ENCODE data around the gene PHACTR2.

The PHACTR2 gene

GRCh38 chr6:143689852-143690251 lies 12.1 kb downstream of the PHACTR2 start:
- no peaks in the 10 kb centered on the region for H3K36me3 ChIP-seq
- DNase-seq = no peak
- TF ChIP-seq CTCF (IDR thresholded peaks at IDR 0.05; ENCODE audit: low read depth, low read length) = no peak
- H3K4me3 ChIP-seq (ENCODE audit: low read depth, low read length) = no peak overlapping the region
- no peaks in the 10 kb centered on the region for H3K9me3 ChIP-seq
- H3K4me1 ChIP-seq = no peaks in the 10 kb centered on the region
- H3K27me3 ChIP-seq = no peaks in the 10 kb centered on the region

GRCh38 chr6:143691155-143691554 lies 13.4 kb downstream of the PHACTR2 start:
- no peak for DNase-seq
- Histone ChIP-seq H3K27me3 (no peaks in the 10 kb centered on the region), H3K36me3 (no peaks in the 10 kb centered on the region), H3K4me1 (no peaks in the 10 kb centered on the region), H3K4me3 (ENCODE audit: low read depth, low read length) (no peak overlapping the region), H3K9me3 (no peaks in the 10 kb centered on the region)
- TF ChIP-seq CTCF (IDR thresholded peaks at IDR 0.05; ENCODE audit: low read depth, low read length) = no peak

GRCh38 chr6:143691900-143692636 lies 14.3 kb downstream of the PHACTR2 start:
- Histone ChIP-seq H3K36me3 (no peaks in the 10 kb centered on the region), H3K4me3 (ENCODE audit: low read depth, low read length) (no peak overlapping the region), H3K27me3 (no peaks in the 10 kb centered on the region), H3K9me3 (no peaks in the 10 kb centered on the region), H3K4me1 (no peaks in the 10 kb centered on the region)
- DNase-seq = no peak
- TF ChIP-seq CTCF (IDR thresholded peaks at IDR 0.05; ENCODE audit: low read depth, low read length) = no peak

GRCh38 chr6:143692696-143693095 lies 14.9 kb downstream of the PHACTR2 start:
- Histone ChIP-seq H3K4me3 (ENCODE audit: low read depth, low read length) (no peak overlapping the region), H3K4me1 (no peaks in the 10 kb centered on the region), H3K9me3 (no peaks in the 10 kb centered on the region), H3K27me3 (no peaks in the 10 kb centered on the region), H3K36me3 (no peaks in the 10 kb centered on the region)
- no peak for DNase-seq
- TF ChIP-seq CTCF (IDR thresholded peaks at IDR 0.05; ENCODE audit: low read depth, low read length) = no peak

GRCh38 chr6:143694013-143694412 lies 16.2 kb downstream of the PHACTR2 start:
- H3K36me3 ChIP-seq = no peaks in the 10 kb centered on the region
- DNase-seq = no peak
- no peak for TF ChIP-seq CTCF (IDR thresholded peaks at IDR 0.05; ENCODE audit: low read depth, low read length)
- no peaks in the 10 kb centered on the region for H3K9me3 ChIP-seq
- H3K4me1 ChIP-seq = no peaks in the 10 kb centered on the region
- no peak overlapping the region for H3K4me3 ChIP-seq (ENCODE audit: low read depth, low read length)
- H3K27me3 ChIP-seq = no peaks in the 10 kb centered on the region

- no peak for TF ChIP-seq CTCF (IDR thresholded peaks at IDR 0.05; ENCODE audit: low read depth, low read length)
- Histone ChIP-seq H3K9me3 (no peaks in the 10 kb centered on the region), H3K4me3 (ENCODE audit: low read depth, low read length) (no peak overlapping the region), H3K36me3 (no peaks in the 10 kb centered on the region), H3K4me1 (no peaks in the 10 kb centered on the region), H3K27me3 (no peaks in the 10 kb centered on the region)
- no peak for DNase-seq
These were observed 16.8 kb downstream of the PHACTR2 start for GRCh38 chr6:143694560-143694959.

All from BE2C (cell line).